Measurements from ENCODE around the gene DCAF7.

The DCAF7 gene

DNA sequence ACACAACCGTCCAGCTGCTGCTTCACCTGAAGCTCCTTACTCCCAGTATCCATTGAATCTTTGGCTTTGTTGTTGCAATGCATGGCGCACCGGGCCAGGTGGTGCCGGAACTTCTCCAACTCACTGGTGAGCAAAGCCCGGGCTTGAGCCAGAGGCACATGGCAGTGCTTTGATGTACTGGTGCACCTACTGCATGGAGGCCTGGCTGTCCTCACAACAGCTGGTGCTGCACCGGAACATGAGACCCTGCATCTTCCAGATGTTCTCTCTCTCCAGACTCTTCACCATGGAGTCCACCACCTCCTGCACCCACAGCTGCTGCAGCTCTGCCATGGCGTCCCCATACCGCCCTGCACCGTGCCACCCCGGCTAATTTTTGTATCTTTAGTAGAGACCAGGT, 60.6 kb downstream of the DCAF7 start:
- DNase-seq (ENCODE audit: low read depth) = no peak

DNA sequence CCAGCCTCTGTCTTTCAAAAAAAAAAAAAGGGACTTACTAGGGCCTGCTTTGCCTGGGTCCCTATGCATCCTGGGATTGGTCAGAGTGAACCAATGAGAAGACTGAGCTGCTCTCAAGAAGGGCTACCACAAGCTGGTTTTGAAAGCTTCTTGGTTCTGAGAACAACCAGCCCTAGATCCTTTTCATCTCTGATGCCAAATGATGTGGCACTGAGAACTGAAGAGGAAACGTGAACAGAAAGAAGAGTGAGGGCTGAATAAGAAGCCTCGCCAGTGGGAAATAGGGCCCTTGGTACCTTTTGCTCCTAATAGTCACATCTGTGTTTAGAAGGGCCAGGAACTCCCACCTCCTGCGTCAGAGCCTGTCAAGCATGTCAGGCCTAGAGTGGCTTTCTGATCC, 61.1 kb downstream of the DCAF7 start:
- no peak for DNase-seq (ENCODE audit: low read depth)
- TF ChIP-seq, protein P1, sequence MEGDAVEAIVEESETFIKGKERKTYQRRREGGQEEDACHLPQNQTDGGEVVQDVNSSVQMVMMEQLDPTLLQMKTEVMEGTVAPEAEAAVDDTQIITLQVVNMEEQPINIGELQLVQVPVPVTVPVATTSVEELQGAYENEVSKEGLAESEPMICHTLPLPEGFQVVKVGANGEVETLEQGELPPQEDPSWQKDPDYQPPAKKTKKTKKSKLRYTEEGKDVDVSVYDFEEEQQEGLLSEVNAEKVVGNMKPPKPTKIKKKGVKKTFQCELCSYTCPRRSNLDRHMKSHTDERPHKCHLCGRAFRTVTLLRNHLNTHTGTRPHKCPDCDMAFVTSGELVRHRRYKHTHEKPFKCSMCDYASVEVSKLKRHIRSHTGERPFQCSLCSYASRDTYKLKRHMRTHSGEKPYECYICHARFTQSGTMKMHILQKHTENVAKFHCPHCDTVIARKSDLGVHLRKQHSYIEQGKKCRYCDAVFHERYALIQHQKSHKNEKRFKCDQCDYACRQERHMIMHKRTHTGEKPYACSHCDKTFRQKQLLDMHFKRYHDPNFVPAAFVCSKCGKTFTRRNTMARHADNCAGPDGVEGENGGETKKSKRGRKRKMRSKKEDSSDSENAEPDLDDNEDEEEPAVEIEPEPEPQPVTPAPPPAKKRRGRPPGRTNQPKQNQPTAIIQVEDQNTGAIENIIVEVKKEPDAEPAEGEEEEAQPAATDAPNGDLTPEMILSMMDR (IDR thresholded peaks at IDR 0.05; ENCODE audit: control insufficient read depth, insufficient read depth, low read depth, low read length, missing control alignments) = no peak
- H3K4me3 ChIP-seq (ENCODE audit: control insufficient read depth, low read depth, low read length) = no peak overlapping the region

More for the DNA sequence above, 60.6 kb downstream of the DCAF7 start:
- no peak overlapping the region for H3K4me3 ChIP-seq (ENCODE audit: control insufficient read depth, low read depth, low read length)
- TF ChIP-seq, protein P1 (IDR thresholded peaks at IDR 0.05; ENCODE audit: control insufficient read depth, insufficient read depth, low read depth, low read length, missing control alignments) = no peak

DNA sequence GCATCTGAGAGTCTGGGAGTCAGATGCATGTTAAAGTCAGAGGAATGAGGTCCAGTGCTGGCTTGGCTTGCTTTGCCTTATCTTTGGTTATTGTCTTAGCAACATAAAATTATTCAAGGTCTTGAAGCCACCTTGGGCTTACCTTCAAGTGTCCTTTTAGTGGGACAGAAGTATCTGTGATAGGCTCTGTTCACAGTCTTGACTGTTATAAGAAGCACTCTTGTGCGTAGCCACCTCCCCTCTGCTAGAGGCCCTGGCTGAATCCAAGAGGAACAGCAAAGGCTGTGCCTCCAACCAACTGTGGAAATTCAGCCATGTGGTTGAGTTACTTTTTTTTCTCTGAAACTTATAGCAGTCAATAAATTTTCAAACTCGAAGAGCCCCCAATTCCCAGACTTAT, 63.4 kb downstream of the DCAF7 start:
- H3K4me3 ChIP-seq (ENCODE audit: control insufficient read depth, low read depth, low read length) = no peak overlapping the region
- TF ChIP-seq, protein P1 (IDR thresholded peaks at IDR 0.05; ENCODE audit: control insufficient read depth, insufficient read depth, low read depth, low read length, missing control alignments) = no peak
- no peak for DNase-seq (ENCODE audit: low read depth)

DNA sequence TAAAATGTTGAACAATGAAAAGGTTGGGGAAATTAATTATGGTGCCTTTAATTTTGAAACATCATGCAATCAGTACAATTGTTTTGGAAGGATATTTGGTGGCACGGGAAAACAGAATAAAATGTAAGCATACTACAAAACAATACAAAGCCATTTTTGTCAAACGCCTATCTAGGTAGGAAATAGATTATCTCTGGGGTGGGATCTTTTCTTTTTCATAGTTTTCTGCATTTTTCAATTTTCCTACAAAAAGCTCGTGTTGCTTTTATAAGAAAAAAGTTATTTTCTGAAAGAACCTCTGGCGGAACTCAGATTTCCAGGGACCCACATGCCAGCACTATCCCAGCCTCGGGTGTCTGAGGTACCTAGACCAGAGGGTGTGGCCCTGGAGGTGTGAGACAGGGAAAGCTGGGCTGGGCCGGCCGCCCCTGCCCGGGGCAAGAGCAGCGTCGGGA, 71.0 kb downstream of the DCAF7 start:
- H3K4me3 ChIP-seq (ENCODE audit: control insufficient read depth, low read depth, low read length) = peak overlapping the region; percentile 90
- no peak for DNase-seq (ENCODE audit: low read depth)
- TF ChIP-seq, protein P1 (IDR thresholded peaks at IDR 0.05; ENCODE audit: control insufficient read depth, insufficient read depth, low read depth, low read length, missing control alignments) = no peak

DNA sequence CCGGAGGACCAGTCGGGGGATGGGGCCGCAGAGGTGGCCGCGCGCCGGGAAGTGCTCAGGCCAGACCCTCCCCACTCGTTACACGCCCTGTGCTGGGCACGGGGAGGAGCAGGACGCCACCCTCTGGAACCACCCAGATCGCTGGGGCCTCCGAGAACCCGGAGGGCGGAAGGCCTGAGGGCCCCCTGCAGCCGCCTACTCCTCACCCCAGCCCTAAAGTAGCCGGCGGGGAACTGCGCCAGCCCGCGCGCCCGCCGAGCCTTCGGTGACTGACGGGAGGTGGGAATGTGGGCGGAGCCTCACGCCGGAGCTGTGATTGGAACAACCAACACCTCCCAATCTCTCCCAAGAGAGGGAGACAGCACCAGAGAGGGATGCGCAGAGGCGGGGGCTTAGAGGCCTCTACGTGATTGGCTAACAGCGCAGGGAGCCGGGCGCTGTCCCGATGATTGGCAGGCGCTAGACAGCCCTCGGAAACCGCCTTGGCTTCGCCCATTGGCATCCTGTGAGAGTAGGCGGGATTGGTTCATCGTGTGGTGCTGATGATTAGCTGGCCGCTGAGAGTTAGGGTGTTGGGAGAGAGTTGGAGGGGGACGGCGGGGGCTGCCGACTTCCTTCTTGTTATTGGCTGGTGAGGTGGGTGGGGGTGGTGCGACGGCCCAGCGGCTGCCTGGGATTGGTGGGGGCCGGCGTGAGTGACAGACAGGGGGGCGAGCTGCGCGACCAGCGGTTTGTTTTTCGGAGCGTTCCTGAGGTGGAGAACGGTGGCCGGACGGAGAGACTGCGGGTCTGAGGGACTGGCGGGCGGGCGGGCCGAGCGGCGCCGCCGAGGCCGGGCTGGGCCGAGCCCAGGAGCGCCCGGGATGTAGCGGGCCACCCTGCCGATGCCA, 71.7 kb downstream of the DCAF7 start, which contains the start of gene MAP3K3:
Gene MAP3K3 (plus strand): TSS at position 734 of the 890 bp plus-strand sequence. CDS start 343 bp downstream, outside the sequence.
- DNase-seq (ENCODE audit: low read depth) = peak; percentile 99
- peak within 1 kb of the TSS; percentile 90 for H3K4me3 ChIP-seq (ENCODE audit: control insufficient read depth, low read depth, low read length)
- TF ChIP-seq, protein P1 (IDR thresholded peaks at IDR 0.05; ENCODE audit: control insufficient read depth, insufficient read depth, low read depth, low read length, missing control alignments) = peak; percentile 10

DNA sequence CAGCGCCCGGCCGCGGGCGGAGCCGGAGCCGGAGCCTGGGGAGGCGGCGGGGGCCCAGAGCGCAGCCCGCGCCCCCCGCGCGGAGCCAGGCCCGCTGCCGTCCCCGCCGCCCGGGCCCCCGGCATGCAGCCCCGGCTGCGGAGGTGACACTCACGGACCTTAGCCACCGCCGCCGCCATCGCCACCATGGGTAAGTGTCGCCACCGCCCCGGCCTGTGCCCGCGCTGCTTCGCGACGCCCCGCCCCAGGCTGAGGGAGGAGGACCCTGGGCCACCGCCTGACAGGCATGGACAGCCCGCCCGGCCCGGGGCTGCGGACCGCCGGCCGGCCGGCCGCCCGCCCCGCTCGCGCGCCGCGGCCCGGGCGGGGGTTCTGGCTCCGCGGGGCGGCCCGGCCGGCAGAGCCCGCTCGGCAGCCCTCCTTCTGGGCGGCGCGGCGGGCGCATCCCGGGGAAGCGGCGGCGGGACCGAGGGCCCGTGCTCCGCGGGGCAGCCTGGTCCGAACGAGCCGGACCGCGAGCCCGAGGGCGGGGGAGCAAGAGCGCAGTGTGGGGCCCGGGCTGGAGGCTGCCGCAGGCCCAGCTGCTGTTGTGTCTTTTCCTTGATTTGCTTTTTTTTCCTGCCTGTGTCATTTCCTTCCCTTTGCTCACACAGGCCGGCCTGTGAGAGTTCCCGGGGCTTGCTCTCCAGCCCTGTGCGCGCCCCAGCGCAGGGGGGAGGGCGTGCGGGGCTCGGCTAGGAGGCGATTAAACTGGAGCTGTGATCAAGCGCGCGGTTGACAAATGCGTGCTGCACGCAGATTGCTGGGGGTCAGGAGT, 72.5 kb downstream of the DCAF7 start:
- H3K4me3 ChIP-seq (ENCODE audit: control insufficient read depth, low read depth, low read length) = peak overlapping the region; percentile 76
- no peak for DNase-seq (ENCODE audit: low read depth)
- TF ChIP-seq, protein P1 (IDR thresholded peaks at IDR 0.05; ENCODE audit: control insufficient read depth, insufficient read depth, low read depth, low read length, missing control alignments) = no peak
